Stimulated activated CD8-positive, alpha-beta memory T cell treated with anti-CD3 and anti-CD28 coated beads, Interleukin-4, amount 100 ng/mL, for 4 hours (primary cell): Measurements from ENCODE around the gene CDC14A.
"Not testable (repeated sequence)": the region's sequence is repeated elsewhere in the genome, so short reads cannot be mapped to it uniquely, and the experiment has no call there.

ENCODE experiments used
- DNase-seq, 2 donors: peaks; one replicate each; pipeline ENCODE4 v3.0.0-alpha.2; 2020; ENCODE audit warnings: low read depth in 2 of 2, low spot score in 1 of 2

The CDC14A gene

DNA sequence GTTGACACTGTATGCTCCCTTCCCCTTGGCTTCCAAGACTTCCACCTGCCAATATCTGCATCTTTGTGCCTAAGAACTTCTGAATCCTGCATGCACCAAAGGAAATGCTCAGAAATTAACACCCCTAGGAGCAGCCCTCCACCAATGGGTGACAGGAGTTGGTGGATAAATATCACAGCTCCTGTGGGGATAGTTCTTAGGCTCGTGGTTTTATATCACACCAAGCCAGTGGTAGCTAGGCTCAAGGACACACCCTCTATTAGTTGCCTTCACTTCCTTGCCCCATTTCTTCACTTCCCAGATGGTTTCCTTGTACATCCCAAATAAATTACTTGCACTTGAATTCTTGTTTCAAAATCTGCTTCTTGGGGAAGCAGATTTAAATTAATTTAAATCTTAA is 16.9 kb upstream of the CDC14A start:
- DNase-seq: no peak

DNA sequence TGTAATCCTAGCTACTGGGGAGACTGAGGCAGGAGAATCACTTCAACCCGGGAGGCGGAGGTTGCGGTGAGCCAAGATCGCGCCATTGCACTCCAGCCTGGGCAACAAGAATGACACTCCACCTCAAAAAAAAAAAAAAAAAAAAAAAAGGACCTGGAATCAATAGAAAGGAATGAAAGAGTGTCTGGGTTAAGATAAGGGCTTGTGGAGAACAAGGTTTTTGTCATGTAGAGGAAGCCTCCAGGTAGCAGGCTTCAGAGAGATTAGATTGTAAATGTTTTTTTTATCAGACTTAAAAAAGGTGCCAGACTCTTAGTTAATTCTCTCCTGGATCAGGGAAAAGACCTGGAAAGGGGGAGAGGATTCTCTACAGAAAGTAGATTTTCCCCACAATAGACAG is 14.4 kb upstream of the CDC14A start:
- DNase-seq: not testable (repeated sequence)

DNA sequence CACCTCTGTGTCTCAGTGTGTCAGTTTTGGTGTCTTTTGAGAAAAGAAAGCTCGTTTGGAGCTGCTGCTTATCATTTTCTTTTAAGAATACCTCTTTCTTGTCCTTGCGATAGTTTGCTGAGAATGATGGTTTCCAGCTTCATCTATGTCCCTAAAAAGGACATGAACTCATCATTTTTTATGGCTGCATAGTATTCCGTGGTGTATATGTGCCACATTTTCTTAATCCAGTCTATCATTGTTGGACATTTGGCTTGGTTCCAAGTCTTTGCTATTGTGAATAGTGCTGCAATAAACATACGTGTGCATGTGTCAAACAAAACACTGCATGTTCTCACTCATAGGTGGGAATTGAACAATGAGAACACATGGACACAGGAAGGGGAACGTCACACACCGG is 12.6 kb upstream of the CDC14A start:
- DNase-seq: not testable (repeated sequence)

DNA sequence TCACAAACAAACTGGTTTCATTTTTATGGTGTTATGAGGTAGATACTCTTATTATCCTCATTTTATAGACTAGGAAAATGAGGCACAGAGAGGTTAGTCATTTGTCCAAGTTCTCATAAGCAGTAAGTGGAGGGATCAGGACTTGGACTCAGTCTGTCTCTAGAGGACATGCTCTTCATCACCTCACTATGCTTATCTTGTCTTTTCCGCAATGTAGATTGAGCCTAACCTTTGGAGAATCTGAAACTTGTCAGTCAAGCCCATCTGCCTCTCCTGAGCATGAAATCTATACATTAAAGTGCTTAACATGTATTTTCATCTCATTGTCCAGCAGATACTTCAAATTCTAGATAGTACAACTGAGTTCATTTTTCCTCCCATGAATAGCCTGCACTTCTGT is 11.8 kb upstream of the CDC14A start:
- no peak for DNase-seq

DNA sequence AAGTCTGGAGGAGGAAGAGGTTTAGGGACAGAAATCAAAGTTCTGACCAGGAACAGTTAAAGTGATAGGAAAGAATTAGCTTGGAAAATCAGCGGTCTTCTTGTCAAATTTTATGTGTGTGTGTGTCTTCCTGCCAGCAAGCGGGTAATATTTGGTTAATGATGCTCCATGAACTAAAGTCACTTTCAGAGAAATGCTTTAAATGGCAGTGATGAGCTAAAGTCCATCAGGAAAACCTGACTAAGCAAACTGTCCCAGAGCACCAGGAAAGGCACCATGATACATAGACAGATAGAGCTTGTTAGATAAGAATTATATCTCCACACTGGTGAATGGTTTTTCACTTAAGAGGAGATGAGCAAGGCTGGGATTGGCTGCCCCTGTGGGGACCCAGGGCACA is 10.0 kb upstream of the CDC14A start:
- no peak for DNase-seq

DNA sequence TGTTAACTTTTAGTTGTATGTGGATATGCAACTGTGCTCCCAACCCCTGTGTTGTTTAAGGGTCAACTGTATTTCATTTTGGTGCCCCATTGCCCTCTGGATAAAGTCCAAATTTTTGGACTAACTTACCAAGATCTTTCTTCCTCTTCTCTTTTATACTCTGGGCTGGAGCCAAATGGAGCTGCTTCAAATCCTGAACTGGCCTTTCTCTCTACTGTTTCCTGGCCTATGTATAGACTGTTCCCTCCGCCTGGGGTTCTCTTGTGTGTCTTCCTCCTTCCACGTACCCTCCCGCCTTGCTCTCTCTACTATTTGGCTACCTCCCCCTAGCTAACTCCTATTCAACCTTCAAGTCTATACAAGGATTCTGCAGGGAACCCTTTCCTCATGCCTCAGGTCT is 8.4 kb upstream of the CDC14A start:
- no peak for DNase-seq

DNA sequence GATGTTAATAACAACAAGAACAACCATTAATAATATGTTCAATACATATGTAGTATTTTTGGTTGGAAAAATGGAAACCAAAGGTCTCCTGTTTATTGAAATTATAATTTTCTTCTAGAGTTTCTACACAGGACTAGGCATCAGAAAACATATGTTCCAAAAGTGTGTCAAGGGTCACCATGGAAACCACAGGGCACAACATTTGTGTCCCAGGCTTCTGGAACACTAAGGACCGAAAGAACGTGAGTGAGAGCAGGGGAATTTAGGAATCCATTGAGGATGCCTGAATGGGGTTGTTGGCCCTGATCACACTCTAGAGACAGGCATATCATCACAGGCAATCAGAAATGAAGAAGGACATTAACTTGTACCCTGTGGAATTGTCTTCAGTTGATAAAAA is 7.5 kb upstream of the CDC14A start:
- no peak for DNase-seq

DNA sequence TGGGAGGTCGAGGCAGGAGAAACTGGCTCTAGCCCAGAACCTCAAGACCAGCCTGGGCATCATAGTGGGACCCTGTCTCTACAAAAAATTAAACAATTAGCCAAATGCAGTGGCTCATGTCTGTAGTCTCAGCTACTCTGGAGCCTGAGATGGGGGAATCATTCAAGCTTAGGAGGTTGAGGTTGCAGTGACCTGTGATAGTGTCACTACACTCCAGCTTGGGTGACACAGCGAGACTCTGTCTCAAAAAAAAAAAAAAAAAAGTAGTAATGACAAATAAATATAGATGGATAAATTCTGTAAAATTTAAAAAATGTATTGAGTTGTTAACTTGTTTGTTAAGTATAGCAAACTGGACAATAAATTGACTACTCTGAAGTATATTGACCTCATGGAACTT is 5.9 kb upstream of the CDC14A start:
- no peak for DNase-seq

DNA sequence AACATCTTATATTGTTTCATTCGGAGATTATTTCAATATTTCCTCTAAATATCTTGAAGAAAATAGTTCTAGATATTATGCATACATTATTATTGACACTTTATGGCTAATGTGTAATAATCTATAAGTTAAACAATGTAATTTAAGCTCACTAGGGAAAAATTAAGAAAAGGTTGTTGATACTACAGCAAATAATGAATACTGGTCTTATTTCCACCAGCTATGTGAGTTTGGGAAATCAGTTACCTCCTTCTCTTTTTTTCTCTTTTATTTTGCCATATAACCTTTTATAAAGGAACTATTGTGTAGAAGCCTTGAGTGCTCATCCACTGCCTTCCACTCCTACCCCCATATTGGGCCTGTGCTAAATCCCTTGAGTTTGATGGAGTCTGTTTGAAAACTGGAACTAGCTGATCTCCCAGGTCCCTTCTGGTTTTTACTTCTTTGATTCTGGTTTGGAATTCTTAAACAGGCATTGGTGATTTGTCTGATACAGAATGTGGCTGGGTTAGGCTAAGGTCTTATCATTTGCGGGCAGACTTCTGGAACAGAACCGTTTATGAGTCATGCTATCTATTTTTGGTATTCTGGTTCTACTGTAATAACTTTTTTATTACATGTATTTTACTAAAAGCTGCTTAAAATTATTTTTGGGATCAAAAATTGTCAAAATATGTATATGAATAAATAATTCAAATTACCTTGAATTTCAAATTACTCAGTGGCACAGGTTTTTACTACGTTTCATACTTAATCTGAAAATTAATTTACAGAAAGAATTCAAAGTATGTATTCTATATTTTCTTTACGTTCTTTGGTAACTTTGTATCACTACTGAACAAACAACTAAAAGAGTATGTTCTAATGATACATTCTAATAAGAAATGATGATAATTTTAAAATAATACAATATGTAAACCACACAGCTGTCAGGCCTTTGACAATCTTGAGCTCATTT is 5.0 kb upstream of the CDC14A start:
- DNase-seq: no peak

DNA sequence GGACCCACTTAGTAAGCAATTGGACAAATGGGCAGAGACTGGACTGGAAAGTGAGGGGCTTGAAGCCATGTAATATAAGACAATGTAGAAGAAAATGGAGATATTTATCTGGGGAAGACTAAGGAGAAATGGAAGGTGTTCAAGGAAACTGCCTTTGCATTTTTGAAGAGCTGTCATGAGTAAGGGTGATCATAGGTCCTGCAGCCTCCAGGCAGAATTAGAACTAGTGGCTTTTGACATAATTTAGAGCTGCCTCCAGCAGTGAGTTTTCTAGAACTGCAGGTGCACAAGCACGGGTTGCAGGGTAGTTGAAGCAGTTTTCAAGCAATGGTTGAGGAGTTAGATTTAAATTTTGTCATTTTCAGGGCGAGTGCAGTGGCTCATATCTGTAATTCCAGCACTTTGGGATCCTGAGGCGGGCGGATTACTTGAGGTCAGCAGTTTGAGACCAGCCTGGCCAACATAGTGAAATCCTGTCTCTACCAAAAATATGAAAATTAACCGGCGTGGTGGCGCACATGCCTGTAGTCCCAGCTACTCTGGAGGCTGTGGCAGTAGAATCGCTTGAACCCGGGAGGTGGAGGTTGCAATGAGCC is 3.7 kb upstream of the CDC14A start:
- DNase-seq: no peak

DNA sequence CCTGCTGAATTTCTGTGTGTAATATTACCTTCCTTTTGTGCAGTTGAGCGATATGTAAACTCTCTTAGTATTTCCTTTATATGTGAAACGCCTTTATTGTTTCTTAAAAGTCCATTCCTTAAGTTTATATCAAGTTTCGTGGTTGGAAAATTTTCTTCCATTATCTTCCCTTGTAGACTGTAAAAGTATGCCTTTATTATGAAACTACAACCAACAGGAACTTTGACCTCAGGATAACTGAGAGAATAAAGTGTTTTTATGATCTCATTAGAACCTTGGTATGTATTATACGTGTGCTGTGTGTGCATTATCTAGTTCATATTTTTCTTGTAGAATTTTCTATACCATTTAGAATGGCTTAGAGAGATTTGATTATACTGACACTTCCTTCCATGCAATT is 3.1 kb upstream of the CDC14A start:
- DNase-seq: no peak

DNA sequence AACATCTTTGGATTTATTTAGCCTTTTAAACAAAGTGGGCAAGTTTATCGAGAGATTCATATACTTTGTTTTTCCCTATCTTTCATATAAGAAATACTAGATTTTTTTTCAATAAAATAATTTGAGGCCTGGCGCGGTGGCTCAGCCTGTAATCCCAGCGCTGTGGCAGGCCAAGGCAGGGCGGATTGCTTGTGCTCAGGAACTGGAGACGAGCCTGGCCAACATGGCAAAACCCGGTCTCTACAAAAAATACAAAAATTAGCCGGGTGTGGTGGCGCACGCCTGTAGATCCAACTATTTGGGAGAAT is 1.6 kb upstream of the CDC14A start:
- DNase-seq: no peak

DNA sequence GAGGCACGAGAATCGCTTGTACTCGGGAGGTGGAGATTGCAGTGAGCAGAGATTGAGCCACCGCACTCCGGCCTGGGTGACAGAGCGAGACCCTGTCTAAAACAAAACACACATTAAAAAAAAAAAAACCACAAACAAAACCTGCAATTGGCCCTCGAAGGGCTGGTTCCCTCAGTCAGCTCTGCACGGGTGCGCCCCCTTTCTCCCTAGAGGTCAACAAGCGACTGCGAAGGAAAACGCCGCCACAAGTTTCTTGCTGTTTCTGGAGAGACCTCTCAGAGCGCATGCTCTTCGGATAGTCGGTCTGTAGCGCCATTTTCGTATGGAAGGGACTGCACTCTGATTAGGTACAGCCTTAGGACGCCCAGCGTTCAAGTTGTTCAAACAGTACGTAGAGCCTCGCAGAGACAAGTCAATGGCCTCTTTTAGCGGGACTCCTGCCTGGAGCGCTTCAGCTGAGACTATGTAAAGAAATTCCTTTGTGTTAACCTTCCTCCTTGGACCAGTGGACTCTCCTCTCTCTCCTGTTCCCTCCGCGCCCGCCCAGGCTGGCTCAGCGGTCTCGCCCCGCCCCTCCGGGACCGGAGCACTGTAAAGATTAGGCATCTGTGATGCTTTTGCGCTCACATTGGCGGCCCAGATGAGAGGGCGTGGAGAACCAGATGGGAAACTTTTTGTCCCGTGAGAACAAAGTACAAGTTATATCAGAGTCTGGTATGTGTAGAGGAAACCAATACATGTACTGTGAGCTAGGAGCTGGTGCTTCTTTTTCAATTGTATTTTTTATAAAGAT is 1.0 kb upstream of the CDC14A start:
- DNase-seq: peak; percentile 63 to 67

DNA sequence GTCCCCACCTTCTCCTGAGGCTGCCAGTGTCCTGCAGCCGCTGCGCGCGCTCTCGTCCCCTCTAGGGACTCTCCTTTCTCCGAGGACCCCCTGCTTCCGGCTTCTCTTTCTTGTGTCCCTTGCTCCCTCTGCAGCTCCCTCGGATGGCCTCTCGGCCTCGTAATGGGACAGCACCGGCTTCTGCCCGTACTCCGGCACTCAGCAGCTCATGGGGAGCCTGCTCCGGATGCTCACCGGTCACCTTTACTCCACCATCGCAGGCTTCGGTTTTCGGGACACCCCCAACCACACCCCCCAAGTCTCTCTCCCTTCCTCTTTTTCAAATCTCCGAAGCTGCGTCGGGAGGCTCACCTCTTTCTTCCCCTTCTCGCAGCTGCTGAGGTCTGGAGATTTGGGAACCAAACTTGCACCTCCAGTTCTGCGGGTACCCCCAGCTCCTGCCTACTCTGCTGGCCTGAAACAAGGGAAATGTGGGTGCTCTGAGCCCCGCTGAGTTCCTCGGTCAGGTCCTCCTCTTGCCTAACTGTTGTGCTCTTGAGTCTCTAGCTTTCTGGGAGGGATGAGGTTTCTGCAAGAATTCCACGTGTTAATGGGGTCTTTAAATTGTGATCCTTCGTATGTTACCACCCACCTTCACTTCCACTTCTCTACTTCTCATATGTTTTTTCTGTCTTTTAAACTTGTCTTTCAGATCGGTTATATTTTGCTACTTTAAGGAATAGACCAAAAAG is 930 bp downstream of the CDC14A start:
- DNase-seq: no peak

DNA sequence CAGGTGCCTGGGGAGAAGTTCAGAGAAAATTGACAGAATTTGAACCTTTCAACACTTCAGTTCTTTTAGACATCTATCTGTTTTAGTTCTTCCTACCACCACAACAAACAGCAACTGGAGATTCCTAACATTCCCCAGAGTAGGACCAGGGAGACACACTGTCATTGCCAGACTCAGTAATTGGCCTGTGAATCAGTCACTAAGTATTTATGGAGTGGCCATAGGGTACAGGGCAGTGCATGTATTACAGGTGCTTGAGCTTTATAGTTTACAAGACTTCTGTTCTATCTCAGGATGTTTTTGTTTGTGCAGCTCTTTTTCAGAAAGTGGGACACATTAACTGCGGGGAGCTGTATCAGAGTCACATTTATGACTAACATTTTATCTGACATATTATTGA is 1.7 kb downstream of the CDC14A start:
- DNase-seq: no peak

DNA sequence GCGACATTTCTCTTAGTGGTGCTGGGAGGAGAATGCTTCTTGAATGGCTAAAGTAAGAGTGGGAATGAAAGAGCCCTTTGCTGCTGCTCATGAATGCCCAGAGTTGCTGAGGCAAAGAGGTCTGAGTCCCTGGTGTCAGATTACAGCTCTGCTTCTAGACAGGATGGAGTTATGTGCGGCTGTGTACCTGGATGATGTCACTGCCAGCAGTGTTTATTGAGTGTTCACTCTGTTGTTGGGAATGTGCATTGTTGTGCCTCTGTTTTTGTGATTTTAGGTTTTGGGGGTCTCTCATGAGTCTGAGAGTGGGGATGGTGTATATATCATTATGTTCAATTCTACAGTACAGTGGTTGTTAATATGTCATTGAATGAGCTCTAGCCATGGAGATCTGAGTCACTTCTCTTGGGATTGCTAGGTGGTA is 2.7 kb downstream of the CDC14A start:
- no peak for DNase-seq

DNA sequence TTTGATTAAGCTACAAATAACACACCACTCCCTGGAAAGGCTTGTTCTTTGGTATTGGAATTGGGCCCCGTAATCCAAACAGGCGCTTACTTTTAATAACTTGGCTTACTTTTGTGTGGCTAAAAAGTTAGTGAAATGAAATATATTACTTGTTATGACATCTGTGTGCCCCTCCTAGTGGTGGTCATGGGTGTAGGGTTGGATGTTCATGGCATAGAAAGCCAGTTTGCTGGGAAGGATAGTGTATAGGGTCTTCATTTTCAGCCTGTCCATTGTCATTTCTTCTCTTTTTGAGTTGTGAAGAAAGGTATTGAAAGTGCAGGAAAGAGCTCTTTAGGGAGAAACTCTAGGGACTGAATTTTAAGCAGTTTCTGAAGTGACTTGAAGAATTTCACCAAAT is 5.9 kb downstream of the CDC14A start:
- no peak for DNase-seq

DNA sequence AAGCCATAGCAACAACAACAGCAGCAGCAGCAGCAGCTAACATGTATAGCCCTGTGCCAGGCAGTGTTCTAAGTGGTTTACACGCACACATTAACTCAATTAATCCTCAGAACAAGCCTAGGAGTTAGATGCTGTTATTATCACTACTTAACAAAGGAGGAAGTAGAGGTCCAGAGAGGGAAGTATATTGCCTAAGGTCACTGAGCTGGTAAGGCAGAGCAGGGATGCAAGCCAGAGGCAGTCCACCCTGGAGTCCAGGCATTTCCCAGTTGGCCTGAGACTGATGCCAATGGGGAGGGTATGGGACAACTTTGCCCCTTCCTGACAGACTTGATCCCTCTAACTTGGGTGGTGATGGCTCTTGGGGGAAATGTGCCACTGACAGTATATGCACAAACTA is 6.8 kb downstream of the CDC14A start:
- no peak for DNase-seq

DNA sequence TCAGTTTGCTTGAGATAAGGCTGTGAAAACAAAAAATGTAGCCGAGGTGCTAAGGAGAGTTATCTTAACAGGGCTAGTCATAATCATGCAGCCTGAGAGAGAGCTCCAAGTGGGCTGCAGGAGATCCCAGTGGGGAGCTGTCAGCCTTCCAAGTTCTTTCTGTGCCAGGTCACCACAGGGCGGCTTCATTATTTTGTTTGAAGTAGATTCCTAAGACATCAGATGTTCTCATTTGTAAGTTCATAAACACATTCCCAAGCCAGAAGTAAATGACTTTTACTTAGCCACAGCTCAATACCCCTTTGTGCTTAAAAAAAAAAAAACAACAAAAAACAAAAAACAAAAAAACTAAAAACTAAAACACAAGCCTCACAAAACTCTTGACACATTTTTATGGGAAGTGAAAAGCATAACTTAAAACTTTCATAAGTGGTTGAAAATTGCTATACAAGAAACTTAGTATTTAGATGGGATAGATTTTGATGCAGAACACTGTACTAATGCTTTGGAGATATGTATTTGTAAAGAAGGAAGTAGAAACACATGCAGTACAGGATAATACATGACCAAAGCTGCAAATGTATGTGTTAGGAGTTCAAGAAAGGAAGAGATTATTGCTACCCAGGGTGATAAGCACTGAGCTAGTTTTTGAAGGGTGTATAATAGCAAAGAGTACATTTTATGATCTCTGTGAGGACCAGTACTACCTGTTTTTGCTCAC is 8.6 kb downstream of the CDC14A start:
- no peak for DNase-seq

DNA sequence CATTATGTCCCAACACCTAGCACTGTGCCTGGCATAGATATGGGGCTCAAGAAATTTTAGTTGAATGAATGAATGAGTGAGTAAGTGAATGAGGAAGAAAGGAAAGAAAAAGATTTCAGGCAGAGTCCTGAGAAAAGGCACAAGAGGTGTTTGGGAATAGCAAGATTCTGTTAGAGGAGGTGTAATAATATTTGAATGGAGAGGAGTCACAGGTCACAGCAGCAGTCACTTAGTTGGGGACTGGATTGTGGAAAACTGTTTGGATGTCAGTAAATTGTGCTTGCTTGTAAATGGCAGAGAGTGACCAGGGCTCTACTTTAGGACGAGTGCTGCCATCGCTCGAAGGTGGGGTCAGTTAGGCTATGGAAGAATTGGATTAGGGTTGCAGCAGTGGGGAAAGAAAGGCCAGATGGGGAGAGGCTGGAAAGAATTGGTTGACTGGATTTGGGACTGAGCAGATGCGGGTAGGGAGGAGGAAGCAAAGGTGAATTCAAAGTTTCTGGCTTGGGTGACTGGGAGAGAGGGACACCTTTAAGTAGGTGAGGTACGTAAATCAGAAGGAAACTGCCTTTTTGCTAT is 9.3 kb downstream of the CDC14A start:
- no peak for DNase-seq
